Glomerular endothelial cell (primary cell): ENCODE measurements around the gene SFRP5. TPM values are rescaled to one million over a fixed set of nuclear protein-coding genes. Genes with fewer than 3 reads are reported as not detected.

ENCODE experiments used
- total RNA-seq: library from RNA; depleted of rRNA; stranded (reverse); fragments of >200 nt; gene quantifications from 2 replicates; pipeline ENCODE4 v1.2.3, GENCODE V29; 2015

The SFRP5 gene
- total RNA-seq, 1 donor from 2014 or later: not detected

Other genes with a start within 250 kb of the SFRP5 start
- gene ANKRD2, start 199.2 kb downstream of the SFRP5 start, total RNA-seq: 0.24 TPM in 1 of 2 replicates, not detected in the other
- gene HOGA1, start 187.6 kb downstream of the SFRP5 start, total RNA-seq: 0.12 and 0.15 TPM in 2 replicates
- not detected in 2 replicates for gene C10orf62, start 182.3 kb downstream of the SFRP5 start, total RNA-seq
- 3.9 and 9.7 TPM in 2 replicates for gene MORN4, start 138.5 kb downstream of the SFRP5 start, total RNA-seq
- 26.6 and 30.3 TPM in 2 replicates for gene PI4K2A, start 131.3 kb downstream of the SFRP5 start, total RNA-seq
- gene AVPI1, start 84.8 kb downstream of the SFRP5 start, total RNA-seq: 2.4 and 3.0 TPM in 2 replicates
- gene MARVELD1, start 58.3 kb downstream of the SFRP5 start, total RNA-seq: 39.0 and 50.3 TPM in 2 replicates
- gene ZFYVE27, start 34.9 kb downstream of the SFRP5 start, total RNA-seq: 11.4 and 22.6 TPM in 2 replicates
- gene GOLGA7B, start 77.8 kb upstream of the SFRP5 start, total RNA-seq: not detected in 2 replicates